Heart left ventricle (tissue), 13 donors: ENCODE results near the gene RIOK2.

Source experiments
- CTCF ChIP-seq, 12 donors: fragments of 200-600 bp; sonication (generic) in 4 of 12; IDR thresholded peaks; one replicate each; pipeline versions ENCODE4 v1.5.0 to v1.8.0; 2018 to 2022; ENCODE audit warnings: antibody characterized with exemption in 12 of 12, mild to moderate bottlenecking in 5 of 12
- POLR2A ChIP-seq, 2 donors: fragments of 450-650 bp; IDR thresholded peaks; one replicate each; pipeline ENCODE4 v1.6.1; 2017; ENCODE audit warnings: antibody characterized with exemption in 2 of 2, mild to moderate bottlenecking in 2 of 2, moderate library complexity in 2 of 2
- donor health status: ischemic (EF 13 %, LVEDD 7.1; RV severe dilation, severe dysfunction).
- donor health status: DM: no; HTN: yes; CAD: no.
- donor health status: DM: no; HTN: no; CAD: no.
- donor health status: ischemic (EF 25% LVEDD 6.9; RV normal size, moderate dysfunction).
- donor health status: ischemic (EF 25% LVEDD 5.7; RV mildly dilated, moderate dysfunction).
- donor health status: ischemic (EF 35%, LVEDD 5.7; RV mildly dilated, moderate dysfunction).
- donor health status: nonischemic (EF 11% LVEDD 7.7; RV severe dilation, severe dysfunction).
- donor health status: DM: yes; HTN: yes; CAD: no.
- donor health status: PGD.
- donor health status: ischemic (EF 29% LVEDD 5.4; RV normal size, mild dysfunction).
- donor health status: nonischemic (EF 23%, LVEDD 6.1; RV moderate dilation, normal function).

- no peak for TF ChIP-seq CTCF (IDR thresholded peaks at IDR 0.05)
- no peak for TF ChIP-seq POLR2A (IDR thresholded peaks at IDR 0.05)
Observed at GRCh38 chr5:97121848-97122247, 61.2 kb downstream of the RIOK2 start.
